AG10803 (cell line): ENCODE results near the gene SPDYE3.
A peak's percentile ranks its signal among the peaks of the same experiment; 100 is the strongest.
"Not testable (repeated sequence)": the region's sequence is repeated elsewhere in the genome, so short reads cannot be mapped to it uniquely, and the experiment has no call there.

ENCODE experiments used
- DNase-seq: peaks from one replicate; pipeline ENCODE4 v3.0.0; 2010; ENCODE audit warnings: low read depth
- H3K4me3 ChIP-seq: 2 replicates; pipeline ENCODE4 v1.5.1; 2011; ENCODE audit warnings: mild to moderate bottlenecking, low read length, control low read depth
- TF ChIP-seq, protein P1 (sequence below): conservative IDR thresholded peaks from 2 replicates; pipeline ENCODE4 v1.5.1; 2011; ENCODE audit warnings: mild to moderate bottlenecking, low read length, control low read depth, inconsistent platforms

The SPDYE3 gene, protein sequence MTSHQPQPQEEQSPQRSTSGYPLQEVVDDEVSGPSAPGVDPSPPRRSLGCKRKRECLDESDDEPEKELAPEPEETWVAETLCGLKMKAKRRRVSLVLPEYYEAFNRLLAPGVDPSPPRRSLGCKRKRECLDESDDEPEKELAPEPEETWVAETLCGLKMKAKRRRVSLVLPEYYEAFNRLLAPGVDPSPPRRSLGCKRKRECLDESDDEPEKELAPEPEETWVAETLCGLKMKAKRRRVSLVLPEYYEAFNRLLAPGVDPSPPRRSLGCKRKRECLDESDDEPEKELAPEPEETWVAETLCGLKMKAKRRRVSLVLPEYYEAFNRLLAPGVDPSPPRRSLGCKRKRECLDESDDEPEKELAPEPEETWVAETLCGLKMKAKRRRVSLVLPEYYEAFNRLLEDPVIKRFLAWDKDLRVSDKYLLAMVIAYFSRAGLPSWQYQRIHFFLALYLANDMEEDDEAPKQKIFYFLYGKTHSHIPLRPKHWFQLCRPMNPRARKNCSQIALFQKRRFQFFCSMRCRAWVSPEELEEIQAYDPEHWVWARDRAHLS

DNA sequence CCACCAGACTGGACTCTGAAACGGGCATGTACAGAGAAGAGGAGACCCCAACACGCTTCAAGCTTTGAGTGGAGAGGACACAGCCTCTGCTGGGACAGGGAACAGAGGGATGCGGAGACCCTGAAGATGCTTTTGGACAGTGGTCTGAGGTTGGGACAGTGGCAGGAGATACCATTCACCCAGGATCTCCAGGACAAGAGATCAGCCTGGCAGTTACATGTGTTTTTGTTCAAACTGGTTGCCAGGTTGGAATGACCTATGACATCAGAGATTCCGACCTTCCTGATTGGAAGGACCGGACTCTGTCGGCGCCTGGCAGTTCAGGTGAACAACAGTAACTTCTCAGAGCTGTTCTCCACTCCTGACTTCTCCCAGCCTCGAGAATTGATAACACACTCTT is at the start of gene SPDYE3:
TSS of gene SPDYE3 (plus strand) at position 301 of the 400 bp plus-strand sequence. CDS start 184 bp downstream, outside the sequence.
- DNase-seq, H3K4me3 ChIP-seq: not testable (repeated sequence)

DNA sequence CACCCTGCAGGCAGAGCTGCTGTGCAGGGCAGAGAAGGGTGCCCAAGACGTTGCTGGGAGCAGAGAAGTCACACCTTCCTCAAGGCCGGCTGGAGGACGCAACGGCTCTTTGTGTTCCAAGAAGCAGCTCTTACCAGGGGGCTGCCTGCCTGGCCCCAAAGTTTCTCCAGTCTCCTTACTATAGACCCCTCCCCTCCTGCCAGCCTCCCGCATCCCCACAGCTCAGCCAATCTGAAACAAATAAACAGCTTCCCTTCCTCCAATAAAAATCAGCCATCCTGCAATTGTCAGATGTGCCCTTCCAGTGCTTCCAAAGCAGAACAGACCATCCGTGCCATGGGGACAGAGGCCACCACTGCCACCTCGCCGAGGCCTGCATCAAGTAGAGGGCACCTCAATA is 47.5 kb upstream of the SPDYE3 start:
- DNase-seq, H3K4me3 ChIP-seq: not testable (repeated sequence)

DNA sequence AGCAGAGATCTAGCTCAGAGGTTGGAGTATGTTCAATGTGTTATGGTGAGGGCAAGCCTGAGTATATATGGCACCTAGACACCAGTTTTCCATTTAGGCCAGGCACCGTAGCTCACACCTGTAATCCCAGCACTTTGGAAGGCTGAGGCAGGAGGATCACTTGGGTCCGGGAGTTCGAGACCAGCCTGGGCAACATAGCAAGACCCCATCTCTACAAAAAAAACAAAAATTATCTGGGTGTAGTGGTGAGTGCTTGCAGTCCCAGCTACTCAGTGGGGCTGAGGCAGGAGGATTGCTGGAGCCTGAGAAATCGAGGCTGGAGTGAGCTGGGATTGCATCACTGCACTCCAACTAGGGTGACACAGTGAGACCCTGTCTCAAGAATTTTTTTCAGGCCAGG is 44.6 kb upstream of the SPDYE3 start:
- not testable (repeated sequence) for H3K4me3 ChIP-seq, DNase-seq

DNA sequence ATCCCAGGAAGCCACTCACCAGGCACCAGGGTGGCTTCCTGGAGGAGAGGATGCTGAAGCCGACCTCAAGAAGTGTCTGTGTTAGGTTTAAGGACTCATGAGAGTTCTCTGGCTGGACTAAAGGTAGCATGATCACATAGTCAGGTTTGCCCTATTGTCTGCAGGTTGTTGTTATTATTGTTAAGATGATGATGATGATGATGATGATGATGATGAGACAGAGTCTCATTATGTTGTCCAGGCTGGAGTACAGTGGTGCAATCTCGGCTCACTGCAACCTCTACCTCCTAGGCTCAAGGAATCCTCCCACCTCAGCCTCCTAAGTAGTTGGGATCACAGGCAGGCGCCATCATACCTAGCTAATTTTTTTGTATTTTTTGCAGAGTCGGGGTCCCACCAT is 43.3 kb upstream of the SPDYE3 start:
- DNase-seq, H3K4me3 ChIP-seq: not testable (repeated sequence)

DNA sequence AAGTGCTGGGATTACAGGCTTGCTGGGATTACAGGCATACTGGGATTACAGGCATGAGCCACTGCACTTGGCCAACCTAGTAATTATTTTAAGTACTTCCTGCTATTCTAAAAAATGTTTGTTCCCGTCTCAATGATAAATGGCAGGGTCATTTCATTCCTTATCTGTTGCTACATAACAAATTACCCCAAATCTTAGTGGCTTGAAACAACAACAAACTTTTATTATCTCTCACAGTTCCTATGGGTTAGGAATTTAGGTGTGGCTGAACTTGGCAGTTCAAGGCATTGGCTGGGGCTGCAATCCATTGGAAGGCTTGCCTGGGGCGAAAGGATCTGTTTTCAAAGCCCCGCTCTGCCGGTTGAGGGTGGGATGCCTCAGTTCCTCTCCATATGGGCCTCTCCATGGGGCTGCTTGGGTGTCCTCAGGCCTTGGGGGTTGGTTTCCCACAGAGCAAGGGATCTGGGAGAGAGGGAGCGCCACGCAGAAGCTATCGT is 42.8 kb upstream of the SPDYE3 start:
- H3K4me3 ChIP-seq, result not testable (repeated sequence)
- peak; percentile 7 for DNase-seq

DNA sequence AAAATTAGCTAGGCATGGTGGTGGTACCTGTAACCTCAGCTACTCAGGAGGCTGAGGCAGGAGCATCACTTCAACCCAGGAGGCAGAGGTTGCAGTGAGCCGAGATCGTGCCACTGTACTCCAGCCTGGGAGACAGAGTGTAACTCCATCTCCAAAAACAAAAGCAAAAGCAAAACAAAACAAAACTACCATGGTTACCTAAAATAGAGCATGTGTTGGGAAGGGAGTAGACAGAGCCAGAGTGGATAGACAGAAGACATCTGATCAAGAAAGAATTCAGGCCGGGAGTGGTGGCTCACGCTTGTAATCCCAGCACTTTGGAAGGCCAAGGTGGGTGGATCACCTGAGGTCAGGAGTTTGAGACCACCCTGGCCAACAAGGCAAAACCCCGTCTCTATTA is 41.7 kb upstream of the SPDYE3 start:
- H3K4me3 ChIP-seq, result not testable (repeated sequence)
- peak; percentile 22 for DNase-seq

DNA sequence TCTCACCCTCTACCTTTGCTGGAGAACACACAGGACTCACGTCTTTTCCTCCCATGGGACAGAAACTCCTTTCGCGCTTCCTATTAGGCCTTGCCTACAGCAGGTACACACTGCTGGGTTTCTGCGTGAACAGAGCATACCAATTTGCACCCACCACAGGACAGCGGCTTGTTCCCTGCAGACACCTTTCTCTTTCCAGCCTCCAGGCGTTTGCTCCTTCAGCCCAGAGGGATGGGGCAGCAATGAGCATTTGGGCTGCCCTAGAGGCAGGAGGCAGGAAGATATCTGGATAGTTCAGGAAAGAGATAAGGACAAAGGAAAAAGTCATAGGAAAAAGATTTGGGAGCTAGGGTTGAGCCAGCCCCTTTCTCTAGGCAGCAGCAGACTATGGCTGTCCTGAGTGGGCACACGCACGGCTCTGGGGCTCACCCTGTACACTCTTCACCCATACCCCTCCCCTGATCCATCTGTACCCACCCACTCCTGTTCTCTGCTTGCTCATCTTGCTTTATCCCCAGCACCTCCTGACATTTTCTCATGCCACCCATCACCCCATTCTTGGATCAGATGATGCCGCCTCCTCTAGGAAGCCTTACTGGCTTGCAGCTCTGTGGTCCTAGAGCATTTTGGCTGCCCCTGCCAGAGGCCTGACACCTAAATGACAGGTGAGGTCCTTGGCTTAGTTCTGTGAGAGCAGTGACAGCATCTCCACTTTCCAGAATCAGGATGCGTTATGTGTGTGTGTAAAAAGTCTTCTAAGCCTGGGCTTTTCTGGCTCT is 40.7 kb upstream of the SPDYE3 start:
- no peak overlapping the region for H3K4me3 ChIP-seq
- TF ChIP-seq, protein P1, sequence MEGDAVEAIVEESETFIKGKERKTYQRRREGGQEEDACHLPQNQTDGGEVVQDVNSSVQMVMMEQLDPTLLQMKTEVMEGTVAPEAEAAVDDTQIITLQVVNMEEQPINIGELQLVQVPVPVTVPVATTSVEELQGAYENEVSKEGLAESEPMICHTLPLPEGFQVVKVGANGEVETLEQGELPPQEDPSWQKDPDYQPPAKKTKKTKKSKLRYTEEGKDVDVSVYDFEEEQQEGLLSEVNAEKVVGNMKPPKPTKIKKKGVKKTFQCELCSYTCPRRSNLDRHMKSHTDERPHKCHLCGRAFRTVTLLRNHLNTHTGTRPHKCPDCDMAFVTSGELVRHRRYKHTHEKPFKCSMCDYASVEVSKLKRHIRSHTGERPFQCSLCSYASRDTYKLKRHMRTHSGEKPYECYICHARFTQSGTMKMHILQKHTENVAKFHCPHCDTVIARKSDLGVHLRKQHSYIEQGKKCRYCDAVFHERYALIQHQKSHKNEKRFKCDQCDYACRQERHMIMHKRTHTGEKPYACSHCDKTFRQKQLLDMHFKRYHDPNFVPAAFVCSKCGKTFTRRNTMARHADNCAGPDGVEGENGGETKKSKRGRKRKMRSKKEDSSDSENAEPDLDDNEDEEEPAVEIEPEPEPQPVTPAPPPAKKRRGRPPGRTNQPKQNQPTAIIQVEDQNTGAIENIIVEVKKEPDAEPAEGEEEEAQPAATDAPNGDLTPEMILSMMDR, result no peak
- DNase-seq, result no peak

DNA sequence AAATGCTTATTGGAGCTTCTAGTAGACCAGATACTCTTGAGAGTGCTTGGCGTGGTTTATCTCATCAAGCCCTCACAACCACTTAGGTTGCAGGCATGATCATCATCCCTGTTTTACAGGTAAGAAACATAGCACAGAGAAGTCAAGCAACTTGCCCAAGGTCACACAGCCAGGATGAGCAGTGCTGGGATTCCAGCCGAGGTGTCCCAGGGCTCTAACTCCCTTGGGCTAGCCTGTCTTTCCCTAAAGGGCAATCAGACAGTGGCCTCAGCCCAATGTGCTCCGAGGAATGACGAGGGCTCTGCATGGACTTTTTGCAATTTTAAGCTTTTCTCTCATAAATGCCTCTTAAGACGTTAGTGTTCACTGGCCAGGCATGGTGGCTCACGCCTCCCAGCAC is 39.9 kb upstream of the SPDYE3 start:
- no peak overlapping the region for H3K4me3 ChIP-seq
- TF ChIP-seq, protein P1, result no peak
- no peak for DNase-seq

DNA sequence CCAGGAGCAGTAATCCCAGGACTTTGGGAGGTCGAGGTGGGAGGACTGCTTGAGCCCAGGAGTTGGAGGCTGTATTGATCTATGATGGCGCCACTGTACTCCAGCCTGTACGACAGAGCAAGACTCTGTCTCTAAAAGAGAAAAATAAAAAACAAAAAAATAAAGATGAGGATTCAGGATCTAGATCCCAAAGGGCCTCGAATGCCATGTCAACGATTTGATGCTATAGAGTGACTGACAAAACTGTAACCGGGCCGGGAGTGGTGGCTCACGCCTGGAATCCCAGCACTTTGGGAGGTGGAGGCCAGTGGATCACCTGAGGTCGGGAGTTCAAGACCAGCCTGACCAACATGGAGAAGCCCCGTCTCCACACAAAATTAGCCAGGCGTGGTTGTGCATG is 38.6 kb upstream of the SPDYE3 start:
- DNase-seq, H3K4me3 ChIP-seq: not testable (repeated sequence)

DNA sequence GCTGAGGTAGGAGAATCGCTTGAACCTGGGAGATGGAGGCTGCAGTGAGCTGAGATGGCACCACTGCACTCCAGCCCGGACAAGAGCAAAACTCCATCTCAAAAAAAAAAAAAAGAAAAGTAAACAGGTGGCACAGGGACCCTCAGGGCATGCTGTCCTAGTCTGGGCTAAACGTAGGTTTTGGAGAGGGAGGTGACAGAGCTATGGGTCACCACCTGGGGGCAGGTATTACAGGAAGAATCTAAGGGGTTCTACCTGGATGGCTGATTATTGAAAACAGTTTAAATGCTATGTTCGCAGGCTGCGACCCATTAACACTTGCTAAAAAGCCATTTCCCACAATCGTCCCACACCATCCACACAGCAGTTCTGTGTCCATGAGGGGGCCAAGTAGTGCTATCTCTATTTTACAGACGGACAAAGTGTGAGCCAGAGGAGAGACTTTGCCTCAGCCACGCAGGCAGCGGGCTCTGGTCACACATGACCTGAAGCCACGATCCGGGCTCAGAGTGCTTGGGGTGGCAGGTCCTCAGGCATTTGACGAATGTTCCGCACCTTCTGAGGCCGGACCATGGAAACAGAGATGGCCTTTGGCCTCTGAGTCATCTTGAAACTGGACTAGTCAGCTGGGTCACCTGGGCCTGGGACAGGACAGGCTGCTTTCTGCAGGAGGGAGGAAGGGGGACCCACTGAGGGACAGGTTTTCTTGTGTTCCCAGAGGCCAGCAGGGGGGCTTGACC is 38.0 kb upstream of the SPDYE3 start:
- DNase-seq, H3K4me3 ChIP-seq: not testable (repeated sequence)

DNA sequence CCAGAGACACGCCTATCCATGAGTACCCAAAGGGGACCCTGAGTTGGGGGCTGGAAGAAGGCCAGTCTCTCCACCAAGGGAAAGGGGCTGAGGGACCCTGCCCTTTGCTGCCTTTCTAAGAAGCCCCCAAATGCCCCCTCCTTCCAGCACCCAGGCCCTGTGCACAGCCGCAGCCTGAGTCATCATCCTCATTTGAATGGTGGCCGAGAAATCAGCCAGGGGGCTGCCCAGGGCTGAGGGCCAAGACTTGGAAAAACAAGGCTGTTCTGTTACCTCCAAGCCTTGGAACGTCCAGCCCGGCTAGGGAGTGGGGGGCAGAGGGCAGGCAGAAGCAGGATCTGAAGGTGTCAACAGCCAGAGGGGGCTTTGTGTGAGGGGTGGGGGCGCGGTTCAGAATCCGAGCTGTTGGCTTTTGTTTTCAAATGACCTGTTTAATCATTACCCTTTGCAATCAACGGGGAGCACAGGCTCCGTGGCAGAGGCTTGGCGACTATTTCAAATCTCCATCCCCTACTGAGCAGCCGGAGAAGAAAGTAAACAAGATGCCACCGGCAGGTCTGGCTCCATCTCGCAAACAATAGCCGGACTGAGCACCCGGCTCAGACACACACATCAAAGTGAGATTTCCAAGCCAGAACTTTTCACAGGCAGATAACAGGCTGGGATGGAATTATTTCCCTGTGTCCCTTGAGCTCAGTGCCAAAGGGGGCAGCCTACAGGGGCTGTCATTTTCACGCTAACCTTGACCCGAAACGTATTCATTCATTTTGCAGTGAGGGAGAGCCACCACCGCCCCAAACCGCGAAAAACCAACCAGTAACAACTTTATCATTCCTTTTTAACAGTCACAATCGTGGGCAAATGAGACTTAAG is 37.2 kb upstream of the SPDYE3 start:
- H3K4me3 ChIP-seq, result peak overlapping the region; percentile 68
- not testable (repeated sequence) for DNase-seq

DNA sequence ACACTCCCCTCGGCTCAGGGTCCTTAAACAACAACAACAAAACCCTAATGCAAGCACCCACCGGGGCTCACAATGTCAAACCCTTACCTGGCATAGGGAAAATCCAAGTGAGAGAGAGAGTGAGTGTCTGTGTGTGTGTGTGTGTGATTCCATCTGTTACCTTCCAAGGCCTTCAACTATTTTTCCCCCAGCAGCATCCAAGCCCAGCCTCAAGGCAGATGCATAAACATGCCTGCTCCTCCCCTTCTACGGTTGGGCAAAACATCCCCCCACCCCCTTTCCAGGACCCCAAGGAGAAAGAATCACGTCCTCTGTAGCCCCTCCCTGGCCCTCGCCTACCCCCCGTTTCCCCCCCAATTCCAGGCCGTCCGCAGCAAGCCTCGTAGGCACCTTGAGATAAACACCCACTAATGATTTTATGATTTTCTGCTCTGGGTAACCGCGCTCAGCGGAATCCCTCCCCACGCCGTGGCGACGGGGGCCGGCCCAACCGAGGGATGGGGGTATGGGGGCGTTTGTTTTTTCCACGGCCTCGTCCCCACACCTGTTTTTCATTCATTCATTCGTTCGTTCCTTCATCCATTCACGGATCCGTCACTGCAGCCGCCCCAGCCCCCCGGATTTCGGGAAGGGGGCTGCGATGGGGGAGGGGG is 36.4 kb upstream of the SPDYE3 start:
- DNase-seq, result peak; percentile 13
- H3K4me3 ChIP-seq, result peak overlapping the region; percentile 68
